Brain microvascular endothelial cell (primary cell): ENCODE measurements around the gene COL4A1.

Source experiments
- DNase-seq: peaks from one replicate; pipeline ENCODE4 v3.0.0-alpha.2; 2020
- H3K27ac ChIP-seq: fragments of 250-450 bp; sonication (Bioruptor Pico); 2 replicates; pipeline ENCODE4 v1.5.1; 2020; ENCODE audit warnings: mild to moderate bottlenecking, moderate library complexity
- H3K27me3 ChIP-seq: fragments of 250-450 bp; sonication (Bioruptor Pico); replicated peaks from 2 replicates; pipeline ENCODE4 v1.5.1; 2020; ENCODE audit warnings: mild to moderate bottlenecking
- H3K36me3 ChIP-seq: fragments of 250-450 bp; sonication (Bioruptor Pico); replicated peaks from 2 replicates; pipeline ENCODE4 v1.5.1; 2020; ENCODE audit warnings: mild to moderate bottlenecking
- H3K4me3 ChIP-seq: 2 replicates; pipeline ENCODE4 v1.5.1; 2011; ENCODE audit warnings: low read depth, mild to moderate bottlenecking, control low read depth, low read length, moderate library complexity
- CTCF ChIP-seq: IDR thresholded peaks from 2 replicates; pipeline ENCODE4 v1.5.1; 2011; ENCODE audit warnings: low read depth, mild to moderate bottlenecking, moderate library complexity, low read length, control low read depth, inconsistent platforms; ENCODE audit errors: missing control alignments
- in situ Hi-C: cut with HindIII; loops from 2 replicates; pipeline ENCODE4 v1.10.0; 2017; ENCODE audit warnings: low sequenced_read_pairs, low pct_ligation_motif_present

COL4A1 gene

GRCh38 chr13:110186231-110186855 is 120.6 kb downstream of the COL4A1 start:
- no peak for TF ChIP-seq CTCF
- in situ Hi-C loops, result no loop called here
- DNase-seq, result no peak
- Histone ChIP-seq H3K27me3 (no peaks in the 10 kb centered on the region), H3K27ac (peak overlapping the region; percentile 57), H3K4me3 (no peak overlapping the region), H3K36me3 (peaks cover 96% of the 10 kb centered on the region)

GRCh38 chr13:110185696-110186095 is 121.3 kb downstream of the COL4A1 start:
- peaks cover 96% of the 10 kb centered on the region for H3K36me3 ChIP-seq
- DNase-seq, result peak; percentile 92
- no peak for TF ChIP-seq CTCF
- in situ Hi-C loops, result no loop called here
- H3K27ac ChIP-seq, result peak overlapping the region; percentile 57
- no peak overlapping the region for H3K4me3 ChIP-seq
- H3K27me3 ChIP-seq, result no peaks in the 10 kb centered on the region

DNA sequence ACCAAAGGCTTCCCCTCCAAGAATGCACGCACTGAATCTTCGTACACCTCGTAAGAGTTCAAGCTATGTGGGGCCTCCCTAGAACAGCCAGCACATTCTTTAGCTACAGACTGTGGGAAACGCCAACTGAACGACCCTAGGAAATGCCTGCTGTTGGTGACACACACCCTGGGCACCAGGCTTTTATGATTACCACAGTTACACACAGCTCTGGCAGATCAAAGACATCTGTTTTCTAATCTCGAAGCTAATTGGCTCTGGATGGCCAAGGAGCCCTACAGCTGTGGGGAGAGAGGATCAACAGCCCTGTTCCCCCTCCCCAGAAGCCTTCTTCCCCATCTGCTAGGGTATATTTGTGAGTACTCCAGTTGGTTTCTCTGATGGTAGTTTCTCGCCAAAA is 123.0 kb downstream of the COL4A1 start:
- DNase-seq, result peak; percentile 49

GRCh38 chr13:110182461-110182860 is 124.5 kb downstream of the COL4A1 start:
- Histone ChIP-seq H3K4me3 (no peak overlapping the region), H3K36me3 (peaks cover 98% of the 10 kb centered on the region), H3K27me3 (no peaks in the 10 kb centered on the region), H3K27ac (no peak overlapping the region)
- TF ChIP-seq CTCF, result no peak
- DNase-seq, result no peak
- in situ Hi-C loops, result no loop called here

More for the DNA sequence above, 123.0 kb downstream of the COL4A1 start:
- in situ Hi-C loops, result no loop called here
- H3K36me3 ChIP-seq, result peaks cover 96% of the 10 kb centered on the region
- H3K27ac ChIP-seq, result peak overlapping the region; percentile 4
- no peak overlapping the region for H3K4me3 ChIP-seq
- TF ChIP-seq CTCF, result no peak
- no peaks in the 10 kb centered on the region for H3K27me3 ChIP-seq

DNA sequence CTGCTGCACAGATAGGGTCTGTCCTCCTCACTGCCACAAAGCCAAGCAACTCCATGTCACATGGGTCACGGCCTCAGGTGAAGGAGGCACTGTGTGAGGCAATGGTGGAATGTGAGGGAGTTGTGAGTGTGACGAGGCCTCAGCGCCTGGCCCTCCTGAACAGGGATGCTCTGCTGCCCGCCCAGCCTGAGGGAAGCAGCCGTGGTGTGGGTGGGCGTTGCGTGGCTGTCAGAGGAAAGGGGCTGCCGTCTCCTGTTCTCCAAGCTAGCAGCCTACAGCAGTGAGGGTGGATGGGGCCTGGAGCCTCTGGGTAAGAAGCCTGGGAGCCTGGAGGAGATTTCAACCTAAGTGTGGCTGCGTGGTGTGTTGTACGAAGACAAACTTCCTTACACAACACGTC is 125.0 kb downstream of the COL4A1 start:
- Histone ChIP-seq H3K36me3 (peaks cover 100% of the 10 kb centered on the region), H3K27me3 (no peaks in the 10 kb centered on the region), H3K4me3 (no peak overlapping the region), H3K27ac (no peak overlapping the region)
- DNase-seq, result no peak
- no peak for TF ChIP-seq CTCF
- in situ Hi-C loops, result no loop called here

DNA sequence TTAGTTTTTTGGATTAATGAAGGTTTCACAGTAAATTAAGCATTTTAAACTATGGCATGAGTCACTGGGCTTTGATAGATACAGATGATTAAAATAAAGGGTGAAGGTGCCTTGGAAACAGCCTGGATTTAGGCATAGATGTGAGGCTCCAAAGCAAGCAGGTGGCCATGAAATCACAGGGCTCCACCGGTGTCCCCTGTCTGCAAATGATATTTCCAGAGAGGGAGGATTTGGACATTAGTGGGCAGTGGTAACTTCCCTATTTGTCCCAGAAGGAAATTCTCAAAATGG is 127.2 kb downstream of the COL4A1 start:
- Histone ChIP-seq H3K36me3 (peaks cover 100% of the 10 kb centered on the region), H3K27ac (no peak overlapping the region), H3K27me3 (no peaks in the 10 kb centered on the region), H3K4me3 (no peak overlapping the region)
- DNase-seq, result no peak
- in situ Hi-C loops, result no loop called here
- no peak for TF ChIP-seq CTCF
